ENCODE measurements around the gene FGFBP3.
"Not testable (repeated sequence)": the region's sequence is repeated elsewhere in the genome, so short reads cannot be mapped to it uniquely, and the experiment has no call there.

The FGFBP3 gene

GRCh38 chr10:91923371-91924211 lies 14.3 kb upstream of the FGFBP3 start, which contains the start of gene BTAF1:
Gene BTAF1 (plus strand): TSS chr10:91923770. CDS start chr10:91924077, 307 bp downstream.
- H3K4me3 Mint-ChIP-seq = peak within 1 kb of the TSS; percentile 90
- ATAC-seq = peak; percentile 99
- peaks cover 44% of the 10 kb centered on the region for H3K4me1 Mint-ChIP-seq
- H3K9me3 Mint-ChIP-seq = no peaks in the 10 kb centered on the region
- H3K27me3 Mint-ChIP-seq = peaks cover 2% of the 10 kb centered on the region
- peaks cover 17% of the 10 kb centered on the region for H3K36me3 Mint-ChIP-seq (ENCODE audit: low read depth)
- DNase-seq = peak; percentile 94
- H3K27ac Mint-ChIP-seq = peak within 1 kb of the TSS; percentile 96

DNA sequence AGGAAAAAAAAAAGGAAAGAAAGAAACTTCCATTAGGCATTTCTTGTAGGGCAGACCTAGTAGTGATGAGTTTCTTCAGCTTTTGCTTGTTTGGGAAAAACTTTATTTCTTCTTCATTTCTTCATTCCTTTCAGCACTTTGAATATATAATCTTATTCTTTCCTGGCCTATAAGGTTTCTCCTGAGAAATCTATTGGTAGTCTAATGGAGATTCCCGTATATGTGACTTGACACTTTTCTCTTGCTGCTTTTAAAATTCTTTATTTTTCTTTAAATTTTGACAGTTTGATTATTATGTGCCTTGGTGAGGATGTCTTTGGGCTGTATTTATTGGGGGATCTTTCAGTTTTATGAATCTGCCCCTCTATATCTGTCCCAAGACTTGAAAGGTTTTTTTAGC lies 10.4 kb upstream of the FGFBP3 start:
- Mint-ChIP-seq H3K27me3 (peaks cover 21% of the 10 kb centered on the region), H3K27ac (no peak overlapping the region), H3K4me3 (no peak overlapping the region), H3K9me3 (no peaks in the 10 kb centered on the region), H3K36me3 (ENCODE audit: low read depth) (peaks cover 1% of the 10 kb centered on the region), H3K4me1 (peaks cover 16% of the 10 kb centered on the region)
- no peak for DNase-seq
- no peak for ATAC-seq

DNA sequence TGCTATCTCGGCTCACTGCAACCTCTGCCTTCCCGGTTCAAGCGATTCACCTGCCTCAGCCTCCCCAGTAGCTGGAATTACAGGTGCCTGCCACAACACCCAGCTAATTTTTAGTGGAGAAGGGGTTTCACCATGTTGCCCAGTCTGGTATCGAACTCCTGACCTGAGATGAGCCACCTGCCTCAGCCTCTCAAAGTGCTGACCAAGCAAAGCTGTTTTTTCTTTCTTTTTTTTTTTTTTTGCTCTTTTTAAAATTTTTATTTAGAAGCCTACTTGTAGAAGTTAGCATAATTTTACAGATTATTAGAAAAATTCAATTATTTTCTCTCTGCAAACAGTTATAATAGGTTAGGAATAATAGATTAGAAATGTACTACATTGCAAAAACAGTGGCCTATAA lies 1.2 kb upstream of the FGFBP3 start:
- no peak overlapping the region for H3K4me3 Mint-ChIP-seq
- ATAC-seq (no peak), DNase-seq (no peak)
- no peak overlapping the region for H3K27ac Mint-ChIP-seq
- H3K27me3 Mint-ChIP-seq = peaks cover 17% of the 10 kb centered on the region
- no peaks in the 10 kb centered on the region for H3K9me3 Mint-ChIP-seq
- H3K4me1 Mint-ChIP-seq = peaks cover 25% of the 10 kb centered on the region
- H3K36me3 Mint-ChIP-seq (ENCODE audit: low read depth) = peaks cover 5% of the 10 kb centered on the region

DNA sequence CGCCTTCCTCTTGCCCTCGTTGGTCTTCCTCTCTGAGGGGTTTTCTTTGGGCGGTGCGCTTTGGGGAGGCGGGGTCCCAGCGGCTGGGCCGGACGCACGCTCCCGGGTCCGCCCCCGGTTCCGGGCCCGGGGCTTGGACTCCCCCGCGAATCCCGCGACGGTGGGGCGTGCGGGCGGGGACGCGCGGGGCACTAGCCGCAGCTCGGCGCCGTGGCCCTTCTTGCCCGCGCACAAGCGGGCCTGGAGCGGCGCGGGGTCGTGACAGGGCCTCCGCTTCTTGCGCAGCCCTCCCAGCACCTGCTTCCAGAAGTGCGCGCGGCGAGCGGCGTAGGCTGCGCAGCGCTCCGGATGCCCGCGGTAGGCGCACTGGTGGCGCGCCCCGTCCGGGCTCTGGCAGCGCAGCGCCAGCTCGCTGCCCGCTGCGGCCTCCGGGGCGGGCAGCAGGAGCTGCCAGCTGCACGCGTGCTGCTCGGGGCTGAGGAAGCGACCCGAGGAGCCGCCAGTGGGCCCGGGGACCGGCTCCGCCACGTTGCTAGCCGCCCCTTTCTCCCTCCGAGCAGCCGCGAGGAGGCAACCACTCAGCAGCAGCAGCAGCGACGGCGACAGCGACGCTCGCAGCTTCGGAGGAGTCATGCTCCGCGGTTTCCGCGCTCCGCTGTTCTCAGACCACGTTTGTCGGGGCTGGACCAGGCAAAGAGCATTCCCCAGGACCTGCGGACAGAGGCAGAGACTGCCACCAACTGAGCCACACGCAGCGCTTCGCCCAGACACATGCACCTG lies 759 bp downstream of the FGFBP3 start:
- Mint-ChIP-seq H3K4me1 (peaks cover 25% of the 10 kb centered on the region), H3K27me3 (peaks cover 8% of the 10 kb centered on the region), H3K36me3 (ENCODE audit: low read depth) (peaks cover 5% of the 10 kb centered on the region), H3K4me3 (peak overlapping the region; percentile 86), H3K9me3 (no peaks in the 10 kb centered on the region), H3K27ac (peak overlapping the region; percentile 83)
- DNase-seq (peak; percentile 77), ATAC-seq (peak; percentile 89)

GRCh38 chr10:91907914-91908336 lies 1.4 kb downstream of the FGFBP3 start:
- Mint-ChIP-seq H3K4me1 (peaks cover 25% of the 10 kb centered on the region), H3K27ac (peak overlapping the region; percentile 76), H3K27me3 (peaks cover 2% of the 10 kb centered on the region), H3K4me3 (peak overlapping the region; percentile 86), H3K9me3 (no peaks in the 10 kb centered on the region), H3K36me3 (ENCODE audit: low read depth) (peaks cover 5% of the 10 kb centered on the region)
- no peak for ATAC-seq
- DNase-seq = no peak

DNA sequence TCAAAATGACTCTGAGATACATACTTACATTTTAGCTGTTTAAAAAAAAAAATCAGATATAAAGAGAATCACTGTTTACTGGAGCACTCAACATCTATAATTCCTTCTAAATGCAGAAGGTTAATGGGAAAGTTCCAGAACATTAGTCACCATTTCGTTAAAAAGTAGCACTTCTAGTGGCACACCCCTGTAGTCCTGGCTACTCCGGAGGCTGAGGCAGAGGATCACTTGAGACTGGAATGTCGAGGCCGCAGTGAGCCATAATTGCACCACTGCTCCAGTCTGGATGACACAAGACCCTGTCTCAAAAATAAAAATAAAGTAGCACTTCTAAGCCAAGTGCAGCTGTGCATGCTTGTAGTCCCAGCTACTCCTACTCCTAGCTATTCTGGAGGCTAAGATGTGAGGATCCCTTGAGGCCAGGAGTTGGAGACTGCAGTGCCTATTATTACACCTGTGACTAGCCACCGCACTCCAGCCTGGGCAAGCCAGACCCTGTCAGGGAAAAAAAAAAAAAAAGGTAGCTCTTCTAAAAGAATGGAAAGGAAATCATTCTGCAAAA lies 2.2 kb downstream of the FGFBP3 start:
- Mint-ChIP-seq H3K27ac (peak overlapping the region; percentile 76), H3K4me1 (peaks cover 33% of the 10 kb centered on the region), H3K27me3 (no peaks in the 10 kb centered on the region), H3K36me3 (ENCODE audit: low read depth) (peaks cover 5% of the 10 kb centered on the region), H3K9me3 (no peaks in the 10 kb centered on the region), H3K4me3 (peak overlapping the region; percentile 86)
- ATAC-seq (no peak), DNase-seq (no peak)

DNA sequence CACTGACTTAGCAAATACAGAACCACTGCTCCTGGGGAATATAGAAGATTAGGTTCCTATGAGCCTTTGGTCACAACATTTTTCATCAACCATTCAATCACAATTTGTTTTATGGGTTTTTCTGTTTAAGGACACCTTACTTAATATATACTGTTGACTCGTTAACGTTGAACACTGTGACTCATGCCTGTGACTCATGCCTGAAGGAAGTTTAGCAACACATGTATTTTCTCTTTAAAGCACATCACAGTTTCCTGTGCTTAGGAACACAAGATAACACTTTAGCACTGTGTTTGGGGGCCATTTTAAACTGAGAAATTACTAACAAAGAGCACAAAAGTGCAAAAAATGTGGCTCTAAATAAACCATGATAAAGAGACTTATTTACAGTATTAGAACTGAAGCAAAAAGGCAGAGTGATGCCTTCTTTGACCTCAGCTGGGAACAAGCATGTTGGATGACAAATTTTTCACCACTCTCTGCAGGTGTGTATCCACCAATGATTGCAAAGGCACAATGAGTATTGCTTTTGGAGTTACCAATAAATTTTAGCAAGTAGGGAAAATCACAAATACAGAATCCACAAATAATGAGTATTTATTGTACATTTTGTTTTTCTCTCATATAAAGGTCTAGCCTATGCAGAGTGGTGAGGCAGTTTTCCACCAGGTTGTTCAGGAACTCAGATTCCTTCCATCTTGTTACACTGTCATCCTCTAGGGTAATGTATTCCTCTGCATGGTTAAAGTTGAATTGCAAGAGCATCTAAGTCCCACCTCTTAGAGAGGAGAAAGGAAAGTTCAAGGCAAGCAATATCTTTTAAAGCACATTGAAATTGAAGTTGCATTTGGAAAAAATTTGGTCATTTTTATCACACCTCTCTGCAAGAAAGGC lies 7.3 kb downstream of the FGFBP3 start:
- Mint-ChIP-seq H3K27ac (peak overlapping the region; percentile 79), H3K27me3 (peaks cover 6% of the 10 kb centered on the region), H3K4me1 (peaks cover 25% of the 10 kb centered on the region), H3K9me3 (no peaks in the 10 kb centered on the region), H3K4me3 (no peak overlapping the region), H3K36me3 (ENCODE audit: low read depth) (peaks cover 4% of the 10 kb centered on the region)
- DNase-seq (peak; percentile 52), ATAC-seq (peak; percentile 100)

- H3K27ac Mint-ChIP-seq = no peak overlapping the region
- peaks cover 6% of the 10 kb centered on the region for H3K27me3 Mint-ChIP-seq
- DNase-seq (no peak), ATAC-seq (no peak)
- H3K9me3 Mint-ChIP-seq = no peaks in the 10 kb centered on the region
- no peak overlapping the region for H3K4me3 Mint-ChIP-seq
- H3K36me3 Mint-ChIP-seq (ENCODE audit: low read depth) = no peaks in the 10 kb centered on the region
- peaks cover 15% of the 10 kb centered on the region for H3K4me1 Mint-ChIP-seq
Measured at GRCh38 chr10:91897421-91897820, 11.9 kb downstream of the FGFBP3 start.

DNA sequence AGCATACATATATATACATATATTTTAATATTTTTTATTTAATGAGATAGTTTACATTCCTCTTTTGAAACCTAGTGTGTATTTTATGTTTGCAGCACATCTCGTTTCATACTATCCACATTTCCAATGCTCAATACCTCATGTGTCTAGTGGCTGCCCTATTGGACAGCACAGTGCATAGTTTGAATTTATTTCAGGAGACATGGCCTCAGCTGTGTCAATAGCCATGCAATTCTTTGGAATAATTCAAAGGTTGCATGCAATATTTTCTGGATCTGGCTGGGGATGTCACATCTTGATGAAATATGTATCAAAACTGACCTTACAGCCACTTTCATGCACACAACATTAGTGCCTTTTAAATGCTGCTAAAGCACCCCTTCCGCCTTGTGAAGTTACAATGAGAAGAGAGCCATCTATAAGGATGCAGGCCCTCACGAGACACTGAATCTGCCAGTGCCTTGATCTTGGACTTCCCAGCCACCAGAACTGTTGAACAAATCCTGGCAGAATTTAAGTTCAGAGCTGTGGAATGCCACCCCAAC lies 13.0 kb downstream of the FGFBP3 start:
- Mint-ChIP-seq H3K4me1 (peaks cover 4% of the 10 kb centered on the region), H3K36me3 (ENCODE audit: low read depth) (no peaks in the 10 kb centered on the region), H3K4me3 (no peak overlapping the region), H3K9me3 (no peaks in the 10 kb centered on the region), H3K27ac (no peak overlapping the region), H3K27me3 (peaks cover 6% of the 10 kb centered on the region)
- ATAC-seq (no peak), DNase-seq (no peak)

- H3K36me3 Mint-ChIP-seq (ENCODE audit: low read depth); ATAC-seq; H3K9me3 Mint-ChIP-seq; H3K4me3 Mint-ChIP-seq; H3K4me1 Mint-ChIP-seq; H3K27ac Mint-ChIP-seq; DNase-seq: not testable (repeated sequence)
- peaks cover 10% of the 10 kb centered on the region for H3K27me3 Mint-ChIP-seq
Measured at GRCh38 chr10:91894261-91894685, 15.0 kb downstream of the FGFBP3 start.

DNA sequence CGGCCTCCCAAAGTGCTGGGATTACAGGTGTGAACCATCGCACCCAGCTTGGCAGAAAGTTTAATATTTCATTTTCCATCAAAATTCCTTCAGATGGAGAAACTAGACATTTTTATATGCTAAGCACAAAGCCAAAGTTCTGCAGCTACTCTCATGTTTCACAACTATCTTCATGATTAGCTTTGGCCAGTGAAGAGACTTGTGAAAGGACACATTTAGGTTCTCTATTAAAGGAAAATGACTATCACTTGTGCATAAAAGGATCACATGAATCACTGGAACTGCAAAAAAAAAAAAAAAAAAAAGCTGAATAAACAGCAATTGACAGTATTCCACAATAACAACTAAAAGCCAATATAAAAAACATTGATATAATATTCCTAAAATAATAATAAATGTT lies 16.2 kb downstream of the FGFBP3 start:
- H3K4me3 Mint-ChIP-seq = no peak overlapping the region
- peaks cover under 1% of the 10 kb centered on the region for H3K4me1 Mint-ChIP-seq
- no peaks in the 10 kb centered on the region for H3K36me3 Mint-ChIP-seq (ENCODE audit: low read depth)
- no peak for DNase-seq
- H3K27ac Mint-ChIP-seq = no peak overlapping the region
- ATAC-seq = no peak
- peaks cover 14% of the 10 kb centered on the region for H3K27me3 Mint-ChIP-seq
- H3K9me3 Mint-ChIP-seq = no peaks in the 10 kb centered on the region

GRCh38 chr10:91891125-91892001 lies 17.9 kb downstream of the FGFBP3 start:
- H3K4me3 Mint-ChIP-seq = no peak overlapping the region
- DNase-seq (no peak), ATAC-seq (peak; percentile 72)
- no peaks in the 10 kb centered on the region for H3K9me3 Mint-ChIP-seq
- H3K27ac Mint-ChIP-seq = no peak overlapping the region
- H3K4me1 Mint-ChIP-seq = peaks cover 9% of the 10 kb centered on the region
- no peaks in the 10 kb centered on the region for H3K36me3 Mint-ChIP-seq (ENCODE audit: low read depth)
- peaks cover 14% of the 10 kb centered on the region for H3K27me3 Mint-ChIP-seq

All from activated naive CD8-positive, alpha-beta T cell treated with anti-CD3 and anti-CD28 coated beads, Interleukin-2, amount 50 U/mL, for 24 hours (primary cell).